Activated T-cell treated with anti-CD3 and anti-CD28 coated beads for 48 hours (primary cell): ENCODE measurements around the gene THRA.
A peak's percentile ranks its signal among the peaks of the same experiment; 100 is the strongest.

Experiments
- DNase-seq: peaks from one replicate; pipeline ENCODE4 v3.0.0-alpha.2; 2020; ENCODE audit warnings: low read depth

THRA gene

DNA sequence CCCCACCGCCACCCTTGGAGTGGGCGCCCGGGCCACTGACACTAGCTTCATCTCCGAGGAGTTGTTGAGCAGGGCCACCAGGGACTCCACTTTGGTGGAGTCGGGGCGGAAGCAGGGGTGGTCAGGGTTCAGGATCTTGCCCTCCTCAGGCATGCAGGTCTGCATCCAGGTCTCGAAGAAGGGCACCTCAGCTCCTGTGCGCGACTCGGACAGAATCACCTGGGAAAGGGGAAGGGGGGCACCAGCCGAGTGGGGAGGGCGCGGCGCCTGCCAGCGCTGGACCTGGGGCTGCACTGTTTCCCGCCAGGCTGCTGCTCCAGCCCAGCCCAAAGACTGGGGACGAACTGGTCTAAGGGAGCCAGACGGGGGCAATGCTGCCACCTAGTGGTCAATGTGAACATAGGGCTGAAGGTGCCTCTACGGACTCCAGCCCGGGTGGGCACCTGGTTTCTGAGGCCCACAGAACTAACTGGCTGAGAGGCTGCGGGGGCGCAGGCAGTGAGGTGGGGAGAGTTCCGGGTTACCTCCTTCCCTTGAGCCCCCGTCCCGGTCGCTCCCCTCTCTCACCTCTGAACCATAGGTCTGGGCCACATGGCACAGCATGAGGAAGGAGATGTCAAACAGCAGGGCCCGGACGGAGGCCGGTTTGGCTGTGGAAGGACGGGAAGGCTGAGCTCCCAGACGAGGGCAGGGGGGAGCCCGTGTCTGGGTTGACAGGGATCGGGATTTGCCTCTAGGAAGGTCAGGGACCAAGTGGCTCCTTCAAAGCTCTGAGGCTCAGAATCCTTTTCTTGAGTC lies 35.8 kb upstream of the THRA start:
- peak; percentile 64 for DNase-seq

DNA sequence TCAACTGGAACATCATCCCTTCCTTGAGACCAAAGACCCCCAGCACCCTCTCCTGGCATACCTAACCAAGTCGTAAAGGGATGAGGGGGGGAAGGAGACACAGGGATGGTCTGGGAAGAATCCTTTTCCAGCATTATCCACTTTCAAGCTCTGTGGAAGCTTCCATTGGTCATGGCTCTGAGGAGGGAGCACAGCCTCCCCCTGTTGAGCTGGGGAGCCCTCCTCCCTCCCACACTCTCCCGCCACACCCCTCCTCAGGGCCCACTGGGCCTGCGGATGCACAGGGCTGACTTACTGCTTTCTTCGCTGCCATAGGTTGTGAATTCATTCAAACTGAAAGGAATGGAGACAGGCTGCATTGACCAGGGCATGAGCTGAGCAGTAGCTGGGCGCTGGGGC lies 35.2 kb upstream of the THRA start:
- no peak for DNase-seq

DNA sequence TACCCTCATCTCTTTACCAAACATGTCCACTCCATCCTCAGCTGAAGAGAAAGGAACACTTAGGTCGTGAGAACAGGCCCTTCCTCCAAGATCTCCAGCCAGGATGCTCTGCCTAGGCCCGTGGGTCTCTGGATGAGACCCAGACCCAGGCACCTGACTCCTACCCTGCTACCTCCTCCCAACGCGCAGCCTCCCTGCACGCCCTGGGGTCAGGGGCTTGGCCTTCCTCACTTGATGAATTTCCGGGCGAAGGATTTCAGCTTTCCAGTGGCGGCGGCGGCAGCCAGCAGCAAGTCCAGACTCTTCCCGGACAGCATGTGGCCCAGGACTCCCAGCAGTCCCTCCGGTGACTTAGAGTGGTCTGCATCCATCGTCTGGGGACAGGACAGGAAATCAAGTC lies 34.2 kb upstream of the THRA start:
- DNase-seq, result no peak

DNA sequence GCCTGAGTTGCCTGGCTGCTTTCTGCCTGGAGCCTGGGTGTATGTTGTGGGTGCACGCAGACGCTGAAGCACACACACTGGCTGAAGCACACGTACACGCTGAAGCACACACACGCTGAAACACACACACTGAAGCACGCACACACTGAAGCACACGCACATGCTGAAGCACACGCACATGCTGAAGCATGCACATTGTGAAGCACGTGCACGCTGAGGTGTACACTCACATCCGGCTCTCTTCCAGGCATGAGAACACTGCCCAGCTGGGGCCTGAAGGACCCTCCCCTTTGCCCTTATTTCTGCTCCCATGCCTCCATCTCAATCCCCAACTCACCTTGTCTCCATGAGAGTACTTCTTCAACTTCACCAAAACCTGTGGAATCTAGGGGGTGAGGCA lies 31.1 kb upstream of the THRA start:
- no peak for DNase-seq

DNA sequence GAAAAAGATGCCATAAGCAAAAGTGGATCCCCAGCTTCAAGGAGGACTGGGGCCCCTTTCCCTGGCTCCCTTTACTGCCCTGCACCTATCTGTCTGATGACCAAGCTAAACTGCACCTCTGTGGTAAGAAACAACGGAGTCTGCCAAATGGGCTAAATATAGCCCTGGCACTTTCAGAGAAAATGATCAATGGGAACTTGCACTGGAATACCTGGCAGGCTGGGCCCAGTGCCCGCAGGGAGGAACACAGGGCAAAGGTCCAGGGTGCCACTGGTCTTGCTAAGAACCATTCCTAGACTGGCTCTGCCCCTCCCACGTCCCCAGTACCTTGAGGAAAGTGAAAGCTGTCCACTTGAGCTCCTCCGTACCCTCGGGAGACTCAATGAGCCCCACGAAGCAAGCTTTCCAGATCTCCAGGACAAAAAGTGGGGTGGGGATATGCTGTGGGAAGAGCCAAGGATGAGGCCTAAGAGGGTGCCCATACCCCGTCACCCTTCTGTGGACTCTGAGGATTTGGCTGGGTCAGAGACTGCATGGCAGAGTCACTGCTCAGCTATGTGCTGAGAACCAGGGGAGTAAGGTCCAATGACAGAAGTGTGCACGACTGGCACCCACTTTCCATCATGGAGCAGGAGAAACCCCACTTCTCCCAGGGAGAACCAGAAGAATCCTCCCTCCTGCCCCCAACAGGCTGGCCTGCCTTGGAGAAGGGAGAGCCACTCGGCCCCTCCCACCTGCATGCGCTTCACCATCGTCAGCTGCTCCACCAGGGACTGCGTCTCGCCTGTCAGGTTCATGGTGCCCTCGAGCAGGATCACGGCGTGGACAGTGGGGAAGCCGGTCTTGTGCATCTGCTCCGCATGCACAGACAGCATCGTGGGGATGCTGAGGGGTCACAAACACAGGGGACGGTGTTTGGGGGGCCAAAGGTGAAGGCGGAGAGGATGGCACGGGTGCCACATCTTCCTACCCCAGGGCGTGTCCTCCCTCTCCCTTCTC lies 30.1 kb upstream of the THRA start:
- DNase-seq, result no peak

DNA sequence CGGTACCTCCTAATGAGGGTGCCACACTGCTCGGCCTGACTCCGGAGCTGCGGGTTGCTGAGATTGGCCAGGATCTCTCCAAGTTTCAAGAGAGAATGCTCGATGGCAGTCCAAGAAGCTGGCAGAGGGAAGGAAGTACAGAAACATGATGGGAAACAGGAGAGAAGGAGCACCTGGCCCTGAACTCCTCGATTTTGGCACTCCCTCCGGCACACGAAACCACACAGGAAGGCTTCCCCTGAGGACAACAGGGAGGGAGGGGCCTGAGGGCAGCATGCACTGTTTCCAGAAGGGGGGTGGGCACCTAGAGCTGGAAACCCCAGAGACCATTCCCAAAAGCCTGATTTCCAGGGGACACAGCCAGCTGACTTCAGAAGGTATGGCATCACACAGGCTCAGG lies 29.4 kb upstream of the THRA start:
- DNase-seq, result no peak

DNA sequence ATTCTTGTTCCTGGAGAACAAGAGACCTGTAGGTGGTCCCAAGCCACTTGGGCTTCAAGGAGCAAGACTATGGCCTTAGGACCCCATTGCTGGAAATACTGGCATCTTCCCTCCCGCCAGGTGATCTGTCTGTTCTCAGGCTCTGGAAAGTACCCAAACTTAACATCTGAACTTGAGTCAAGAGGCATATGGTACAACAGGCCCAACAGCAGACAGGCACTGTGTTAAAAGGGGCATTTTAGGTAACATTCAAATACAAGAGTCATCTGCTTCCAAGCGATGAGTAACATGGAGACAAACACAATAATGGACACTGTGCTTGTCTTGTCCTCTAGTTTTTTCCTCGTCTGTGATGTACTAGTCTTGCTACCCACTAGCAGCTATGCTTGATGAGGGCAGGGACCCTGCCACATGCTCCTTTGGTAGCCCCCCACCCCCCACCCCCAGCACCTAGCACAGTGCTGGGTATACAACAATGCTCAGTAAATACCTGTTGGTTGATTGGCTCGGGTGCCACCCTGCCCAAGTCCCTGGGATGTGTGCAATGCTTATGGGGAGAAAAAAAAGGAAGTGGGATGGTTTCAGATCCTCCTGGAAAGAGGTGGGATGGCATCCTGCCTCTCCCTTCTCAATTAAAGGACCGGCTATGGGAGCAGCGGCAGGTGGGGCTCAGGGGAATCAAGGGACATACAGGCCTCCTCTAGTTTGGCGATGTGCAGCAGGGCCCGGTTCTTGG lies 28.2 kb upstream of the THRA start:
- DNase-seq, result no peak

DNA sequence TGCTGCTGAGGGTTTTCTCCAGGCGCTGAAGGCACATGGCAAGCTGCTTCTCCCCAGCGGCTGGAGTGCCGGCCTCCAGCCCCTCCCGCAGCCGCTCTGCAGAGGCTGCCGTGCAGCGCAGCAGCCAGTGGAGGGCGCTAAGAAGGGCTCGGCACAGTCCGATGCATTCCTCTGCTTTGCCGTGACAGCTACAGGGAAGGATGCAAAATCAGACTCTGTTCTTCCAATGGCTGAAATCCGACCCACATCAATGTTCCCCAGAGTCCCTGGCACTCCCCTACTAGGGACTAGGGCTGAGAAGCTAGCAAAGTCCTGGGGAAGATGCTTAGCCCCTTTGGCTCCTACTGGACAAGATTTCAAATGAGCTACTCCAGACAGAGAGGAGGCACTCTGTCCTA lies 27.6 kb upstream of the THRA start:
- peak; percentile 16 for DNase-seq

DNA sequence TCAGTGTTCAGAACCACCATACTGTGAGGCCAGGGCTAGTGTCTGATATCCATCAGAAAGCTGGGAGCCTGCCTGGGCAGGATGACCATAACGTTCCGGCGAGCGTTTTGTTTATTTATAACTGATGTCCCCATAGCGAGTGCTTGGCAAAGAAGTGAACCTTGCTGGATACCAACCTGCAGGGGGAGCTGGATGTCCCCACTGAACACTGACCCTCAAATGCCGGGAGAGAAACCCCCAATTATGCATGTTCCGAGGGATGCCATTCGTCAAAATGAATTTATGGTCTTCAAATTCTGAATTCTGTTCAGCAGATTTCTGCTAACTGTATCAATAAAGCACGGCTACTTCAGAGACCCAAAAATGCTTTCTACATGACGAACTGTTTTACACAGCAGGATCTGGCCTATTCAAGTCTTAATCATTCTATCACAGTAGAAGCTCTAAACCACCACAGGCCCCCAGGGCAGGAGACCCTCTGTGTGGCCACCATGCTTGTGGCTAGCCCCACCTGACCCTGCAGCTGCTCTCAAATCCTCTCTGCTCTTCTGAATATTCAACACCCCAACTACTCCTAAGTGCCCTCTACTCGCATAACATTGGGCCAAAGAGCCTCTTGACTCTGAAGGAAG lies 23.8 kb upstream of the THRA start:
- no peak for DNase-seq

DNA sequence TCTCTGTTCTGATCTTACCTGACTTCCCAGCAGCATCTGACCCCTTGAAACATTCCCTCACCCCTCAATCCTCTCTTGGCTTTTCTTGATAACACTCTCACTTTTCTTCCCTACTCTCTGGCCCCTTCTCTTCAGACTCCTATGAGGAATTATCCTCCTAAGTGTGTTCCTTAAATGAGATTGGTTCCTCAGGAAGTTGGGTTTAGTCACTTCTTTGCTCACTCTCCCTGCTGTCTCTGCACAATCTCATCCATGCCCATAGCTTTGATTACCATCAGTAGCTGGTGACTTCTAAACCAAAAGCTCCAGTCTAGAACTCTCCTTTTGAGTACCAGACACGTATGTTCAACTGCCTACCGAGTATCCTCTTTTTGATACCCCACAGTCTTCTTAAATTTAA lies 21.6 kb upstream of the THRA start:
- DNase-seq, result no peak

DNA sequence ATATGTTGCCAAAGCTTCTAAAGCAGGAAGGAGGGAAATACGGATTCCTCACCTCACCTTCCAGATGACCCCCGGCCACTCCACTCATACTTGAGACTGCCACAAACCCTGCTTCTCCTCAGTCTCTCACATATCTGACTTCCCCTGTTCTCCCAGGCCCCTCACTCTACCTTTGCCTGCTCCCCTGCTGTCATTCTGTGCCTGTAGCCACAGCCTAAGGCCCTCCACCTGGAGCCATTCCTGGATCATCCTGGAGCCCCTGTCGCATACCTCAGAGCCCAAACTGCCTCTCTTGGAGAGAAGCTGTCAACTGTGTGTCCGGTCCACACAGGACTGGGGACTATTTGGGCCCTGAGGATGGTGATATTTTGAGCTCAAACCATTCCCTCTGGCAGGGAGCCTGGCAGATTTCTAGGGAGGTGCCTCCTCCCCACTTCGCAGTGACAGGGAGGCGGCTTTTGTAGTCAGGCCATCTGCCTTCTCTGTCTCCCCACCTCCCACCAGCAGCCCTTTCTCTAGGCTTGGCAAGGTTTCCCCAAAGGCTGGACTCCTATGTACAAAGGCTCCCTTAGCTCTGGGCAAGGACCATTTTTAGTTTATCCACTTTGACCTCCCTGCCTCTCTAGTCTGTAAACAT lies 6.3 kb upstream of the THRA start:
- DNase-seq, result no peak

DNA sequence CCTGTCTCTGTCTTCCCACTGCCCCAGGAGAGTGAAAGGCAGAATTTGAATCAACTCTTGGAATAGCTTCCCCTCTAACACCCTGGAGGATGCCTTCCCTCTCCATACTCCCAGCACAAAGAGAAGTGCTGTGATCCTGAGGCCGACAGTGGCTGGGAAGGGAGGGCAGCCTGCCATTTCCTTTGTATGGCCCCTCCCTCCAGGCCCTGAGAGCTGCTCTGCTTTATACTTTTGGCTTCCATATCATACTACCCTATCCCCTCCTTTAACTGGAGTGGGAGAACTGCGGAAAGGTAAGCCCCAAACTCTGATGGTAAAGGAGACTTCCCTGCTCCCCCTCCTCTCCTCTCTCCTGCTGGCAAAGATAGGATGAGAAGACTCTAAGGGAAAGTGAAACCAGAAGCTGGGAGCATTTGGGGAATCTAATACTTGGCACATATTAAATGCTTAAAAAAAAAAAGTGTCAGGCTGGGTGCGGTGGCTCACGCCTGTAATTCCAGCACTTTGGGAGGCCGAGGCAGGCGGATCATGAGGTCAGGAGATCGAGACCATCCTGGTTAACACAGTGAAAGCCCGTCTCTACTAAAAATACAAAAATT lies 4.5 kb upstream of the THRA start:
- no peak for DNase-seq

DNA sequence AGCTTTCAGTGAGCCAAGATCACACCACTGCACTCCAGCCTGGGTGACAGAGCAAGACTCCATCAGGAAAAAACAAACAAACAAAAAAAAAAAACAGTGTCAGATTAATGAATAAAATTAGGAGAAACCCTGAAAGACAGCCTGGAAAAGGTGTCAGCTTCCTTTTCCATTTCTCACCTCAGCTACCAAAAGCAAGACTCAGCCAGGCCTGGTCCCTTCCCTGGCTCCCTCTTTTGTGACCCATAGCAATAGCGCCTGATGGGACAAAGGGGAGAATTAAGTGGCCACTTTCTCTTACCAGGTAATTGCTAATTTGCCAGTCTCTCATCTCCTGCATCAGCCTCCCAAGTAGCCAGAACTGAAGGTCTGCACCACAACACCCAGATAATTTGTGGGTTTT lies 3.9 kb upstream of the THRA start:
- DNase-seq, result no peak

DNA sequence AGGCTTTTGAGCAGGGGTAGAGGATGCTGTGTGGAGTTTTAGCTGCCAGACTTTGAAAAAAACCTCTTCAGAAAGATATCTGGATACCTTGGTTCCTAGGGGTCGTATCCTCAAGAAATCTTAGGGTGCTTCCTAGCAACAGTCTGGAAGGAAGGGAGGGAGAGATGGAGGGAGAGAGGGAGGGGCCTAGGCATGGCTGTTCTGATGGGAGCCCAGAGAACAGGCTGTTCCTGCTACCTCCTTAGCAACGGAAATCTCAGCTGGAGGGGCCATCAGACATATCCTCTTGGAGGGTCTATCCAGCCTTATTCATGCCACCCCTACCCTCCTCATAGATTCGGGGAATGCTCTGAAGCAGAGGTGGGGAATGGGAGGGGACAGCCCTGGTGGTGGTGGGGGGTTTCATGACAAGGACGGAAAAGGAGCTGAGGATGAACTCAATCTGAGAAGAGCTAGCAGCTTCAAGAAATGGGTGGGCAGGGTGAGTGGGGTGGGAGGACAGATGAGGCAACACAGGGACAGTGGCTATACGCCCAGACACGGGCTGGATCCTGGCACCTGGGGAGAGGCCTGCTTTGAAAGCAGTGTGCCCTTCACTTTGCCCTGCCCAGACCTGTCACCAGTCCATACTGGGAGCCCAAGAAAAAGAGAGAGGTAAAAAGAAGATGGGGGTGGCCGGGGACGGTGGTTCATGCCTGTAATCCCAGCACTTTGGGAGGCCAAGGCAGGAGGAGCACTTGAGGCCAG lies 2.9 kb upstream of the THRA start:
- DNase-seq, result no peak

DNA sequence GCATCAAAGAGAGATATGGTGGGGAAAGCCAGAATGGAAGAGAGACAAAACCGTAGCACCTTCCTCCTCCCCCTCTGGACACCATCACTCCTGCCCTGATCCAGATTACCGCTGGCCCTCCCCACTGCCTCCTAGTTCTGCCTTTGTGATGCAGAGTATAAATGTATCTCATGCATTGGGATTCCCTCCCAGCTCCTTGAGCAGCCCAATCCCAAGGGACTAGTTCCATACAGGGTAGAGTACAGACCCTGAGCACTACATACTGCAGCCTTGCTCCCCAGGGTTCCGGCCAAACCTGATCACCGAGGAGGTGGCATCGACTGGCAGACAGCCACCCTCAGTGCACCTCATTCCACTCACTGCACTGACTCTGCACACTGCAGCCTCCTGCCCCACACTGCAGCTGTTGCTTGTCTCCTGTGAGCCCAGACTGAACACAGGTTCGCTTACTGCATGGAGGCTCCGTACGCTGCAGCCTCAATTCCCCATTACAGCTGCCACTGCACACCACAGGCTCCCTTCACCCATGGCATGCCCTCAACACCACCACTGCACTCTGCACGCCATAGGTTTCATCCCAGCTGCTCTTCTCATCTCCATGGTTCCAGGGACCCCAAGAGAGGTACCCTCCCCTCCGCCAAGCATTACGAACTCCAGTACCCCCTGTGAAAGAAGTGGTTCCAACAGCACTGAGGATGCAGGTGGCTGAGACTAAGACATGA lies 1.7 kb upstream of the THRA start:
- no peak for DNase-seq

DNA sequence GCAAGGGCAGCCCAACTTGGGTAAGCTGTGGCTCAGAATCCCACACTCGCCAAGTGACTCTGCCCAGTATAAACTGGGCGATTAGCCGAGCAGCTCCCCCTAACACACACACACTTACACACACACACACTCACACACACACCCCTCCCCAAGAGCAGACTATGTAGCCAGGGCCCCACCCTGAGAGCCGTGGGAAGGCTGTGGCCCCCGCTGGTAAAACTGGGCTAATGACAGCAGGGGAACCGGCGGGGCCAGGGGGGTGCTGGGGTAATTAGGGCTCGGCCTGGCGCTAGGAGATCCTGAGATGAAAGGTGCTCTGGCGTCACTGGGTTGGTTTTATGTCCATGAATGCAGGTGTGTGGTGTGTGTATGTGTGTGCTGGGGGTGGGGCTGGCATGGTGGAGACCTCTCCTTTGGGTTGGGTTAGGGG lies 1.1 kb upstream of the THRA start:
- DNase-seq, result no peak

DNA sequence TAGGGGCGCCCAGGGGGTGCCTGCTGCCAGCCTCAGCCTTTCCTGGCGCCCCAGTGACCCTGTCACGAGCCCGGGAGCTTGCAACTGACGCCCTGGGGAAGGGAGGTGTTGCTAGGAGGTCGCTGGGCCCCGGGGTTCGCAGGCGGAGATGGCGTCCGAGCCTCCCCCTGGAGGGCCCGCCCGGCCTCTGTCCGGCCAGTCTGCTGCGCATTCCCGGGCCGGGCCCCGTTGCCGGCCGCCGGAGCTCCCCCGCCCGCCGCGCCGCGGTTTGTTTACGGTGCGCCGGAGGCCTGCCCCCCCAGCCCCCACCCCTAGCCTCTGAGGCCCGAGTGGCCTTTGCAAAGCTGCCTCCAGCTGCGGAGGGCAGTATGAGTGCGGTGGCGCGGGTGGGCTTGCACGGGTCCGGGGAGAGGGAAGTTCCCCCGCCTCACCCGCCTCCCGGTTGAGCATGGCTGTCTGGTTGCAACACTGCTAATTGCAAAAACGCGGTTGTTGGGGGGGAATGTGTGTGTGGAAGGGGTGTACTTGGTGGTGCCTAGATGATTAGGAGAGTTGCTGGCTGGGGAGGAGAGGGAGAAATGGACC lies 514 bp downstream of the THRA start:
- no peak for DNase-seq

DNA sequence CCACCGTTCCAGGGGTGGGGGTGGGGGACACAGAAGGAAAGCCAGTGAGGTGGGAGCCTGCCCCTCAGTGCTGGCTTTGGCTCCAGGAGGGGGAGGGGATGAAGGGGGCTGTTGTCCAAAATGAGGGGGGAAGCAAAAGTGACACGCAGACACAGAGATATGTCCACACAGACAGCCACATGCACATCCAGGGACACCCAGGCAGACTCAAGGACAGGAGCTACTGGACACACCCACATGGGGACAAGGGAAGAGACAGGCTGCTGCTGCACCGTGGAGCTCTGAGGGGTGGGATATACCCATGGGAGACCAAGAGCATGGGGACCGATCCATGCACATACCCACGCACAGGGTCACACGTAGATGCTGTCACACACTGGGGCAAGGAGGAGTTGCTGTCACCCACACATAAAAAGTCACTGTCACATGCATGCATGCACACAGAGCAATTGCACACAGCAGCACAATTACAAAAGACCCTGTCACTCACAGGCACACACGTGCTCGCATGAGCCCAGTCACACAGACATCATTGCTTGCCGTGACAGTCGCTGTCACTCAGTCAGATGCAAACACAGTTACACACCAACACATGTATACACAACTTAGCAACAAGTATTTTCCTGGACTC lies 1.3 kb downstream of the THRA start:
- DNase-seq, result no peak
